WI38 (cell line): ENCODE measurements around the gene PCF11.

Source experiments
- H3K4me3 ChIP-seq: 2 replicates; pipeline ENCODE4 v1.5.1; 2011; ENCODE audit warnings: low read depth, mild to moderate bottlenecking, control low read depth, low read length
- CTCF ChIP-seq: IDR thresholded peaks from 2 replicates; pipeline ENCODE4 v1.5.1; 2012; ENCODE audit warnings: low read depth, mild to moderate bottlenecking, control low read depth, low read length

The PCF11 gene

GRCh38 chr11:83139310-83139709 is 17.6 kb upstream of the PCF11 start:
- no peak for TF ChIP-seq CTCF
- H3K4me3 ChIP-seq = no peak overlapping the region

DNA sequence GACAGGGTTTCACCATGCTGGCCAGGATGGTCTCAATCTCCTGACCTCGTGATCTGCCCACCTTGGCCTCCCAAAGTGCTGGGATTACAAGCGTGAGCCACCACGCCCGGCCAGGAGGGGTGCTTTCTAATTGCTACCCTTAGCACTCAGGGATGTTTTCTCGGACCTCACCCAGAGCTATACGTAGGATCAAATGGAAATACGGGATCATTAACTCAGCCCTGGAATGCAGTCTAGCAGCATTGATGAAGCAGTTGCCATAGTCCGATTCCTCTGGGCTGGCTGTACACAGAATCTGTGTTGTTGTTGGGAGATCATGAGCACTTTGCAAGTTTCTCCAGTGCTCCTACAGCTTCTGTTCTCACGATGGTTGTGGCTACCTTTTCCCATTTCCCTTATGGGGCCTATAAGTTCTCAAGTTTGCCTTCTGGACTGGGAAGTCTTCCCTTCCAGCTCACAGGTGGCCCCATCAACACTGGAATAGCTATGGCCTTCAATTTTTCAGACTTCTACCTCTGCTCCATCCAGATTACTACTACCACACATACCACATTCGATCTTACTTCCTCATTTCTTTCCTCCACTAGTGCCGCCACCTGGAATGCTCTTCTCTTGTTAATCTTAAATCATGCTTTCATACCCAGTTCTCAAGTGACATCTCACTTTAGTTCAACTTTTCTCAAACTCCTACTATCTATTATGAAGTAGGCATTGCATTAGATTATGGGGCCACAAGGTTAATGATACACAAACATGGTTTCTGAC is 16.1 kb upstream of the PCF11 start:
- no peak for TF ChIP-seq CTCF
- H3K4me3 ChIP-seq = no peak overlapping the region

DNA sequence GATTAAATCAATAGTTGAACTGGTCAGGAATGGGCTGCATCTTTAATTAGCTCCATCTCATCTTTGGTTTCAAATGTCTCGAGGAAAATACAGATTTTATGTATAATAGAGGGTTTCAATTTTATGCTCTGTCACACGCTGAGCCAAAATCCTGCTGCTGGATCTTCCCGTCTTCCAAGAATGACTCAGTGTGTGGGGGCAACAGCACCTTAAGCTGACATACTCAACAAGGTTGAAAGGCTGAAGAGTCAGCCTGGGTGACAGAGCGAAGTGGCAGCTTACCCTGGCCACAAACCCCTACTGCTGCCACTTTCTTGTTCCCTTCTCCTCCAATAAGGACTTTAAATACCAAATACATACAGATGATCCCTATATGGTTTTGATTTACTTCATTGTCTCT is 9.0 kb upstream of the PCF11 start:
- no peak for TF ChIP-seq CTCF

GRCh38 chr11:83150450-83150849 is 6.5 kb upstream of the PCF11 start:
- no peak for TF ChIP-seq CTCF
- no peak overlapping the region for H3K4me3 ChIP-seq

More for the DNA sequence above, 9.0 kb upstream of the PCF11 start:
- H3K4me3 ChIP-seq = no peak overlapping the region

DNA sequence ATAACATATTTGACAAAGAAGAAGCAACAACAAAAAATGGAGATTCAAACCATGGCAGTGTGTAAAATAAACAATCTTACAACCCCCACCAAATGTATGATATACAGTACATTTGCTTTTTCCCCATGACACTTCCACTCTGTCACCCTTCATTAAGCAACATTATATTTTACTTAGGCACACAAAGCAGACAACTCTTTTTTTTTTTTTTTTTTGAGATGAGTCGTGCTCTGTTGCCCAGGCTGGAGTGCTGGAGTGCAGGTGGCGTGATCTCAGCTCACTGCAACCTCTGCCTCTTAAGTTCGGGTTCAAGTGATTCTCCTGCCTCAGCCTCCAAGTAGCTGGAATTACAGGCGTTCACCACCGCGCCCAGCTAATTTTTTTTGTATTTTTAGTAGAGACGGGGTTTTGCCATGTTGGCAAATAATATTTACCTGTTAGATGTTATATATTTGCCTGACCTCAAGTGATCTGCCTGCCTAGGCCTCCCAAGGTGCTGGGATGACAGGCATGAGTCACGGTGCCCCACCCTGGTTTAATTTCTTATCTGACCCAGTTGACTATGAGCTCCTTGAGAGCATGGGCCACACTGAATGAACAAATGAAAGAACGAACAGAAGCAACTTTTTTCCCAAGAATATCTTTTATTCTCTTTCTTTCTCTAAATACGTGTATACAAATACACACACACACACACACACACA is 5.5 kb upstream of the PCF11 start:
- H3K4me3 ChIP-seq = no peak overlapping the region
- TF ChIP-seq CTCF = no peak

- H3K4me3 ChIP-seq = no peak overlapping the region
- TF ChIP-seq CTCF = no peak
These were observed 4.7 kb upstream of the PCF11 start for GRCh38 chr11:83152264-83152663.

DNA sequence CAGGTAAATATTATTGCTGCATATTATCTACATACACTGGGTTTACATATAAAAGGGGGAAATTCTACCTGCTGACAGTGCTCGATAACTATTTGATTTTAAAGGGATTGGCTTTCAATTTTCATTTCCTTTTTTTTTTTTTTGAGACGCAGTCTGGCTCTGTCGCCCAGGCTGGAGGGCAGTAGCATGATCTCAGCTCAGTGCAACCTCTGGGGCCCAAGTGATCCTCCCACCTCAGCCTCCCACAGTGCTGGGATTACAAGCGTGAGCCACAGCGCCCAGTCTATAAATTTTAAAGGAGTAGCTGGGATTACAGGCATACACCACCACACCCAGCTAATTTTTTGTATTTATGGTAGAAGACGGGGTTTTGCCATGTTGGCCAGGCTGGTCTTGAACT is 3.2 kb upstream of the PCF11 start:
- no peak for TF ChIP-seq CTCF
- no peak overlapping the region for H3K4me3 ChIP-seq
